ENCODE results near the gene FRMD8. TPM values are rescaled to one million over a fixed set of nuclear protein-coding genes. Genes with fewer than 3 reads are reported as not detected.

FRMD8 gene
- total RNA-seq, 4 donors from 2014 or later = 44.1 to 88.7 (median 81.0) TPM

- Histone ChIP-seq H3K4me1 (peaks cover 18 to 99% (median 84%) of the 10 kb centered on the region in 3 donors), H3K36me3 (peaks cover 12 to 96% (median 28%) of the 10 kb centered on the region in 3 donors), H3K27me3 (no peaks in the 10 kb centered on the region), H3K9me3 (no peaks in the 10 kb centered on the region), H3K4me3 (no peak overlapping the region), H3K27ac (peak overlapping the region; percentile 37 to 100 (median 70))
- DNase-seq = no peak
- intact Hi-C loops (cut with DNase I) = no loop called here
- TF ChIP-seq POLR2A (IDR thresholded peaks at IDR 0.05) (no peak), CTCF (IDR thresholded peaks at IDR 0.05) (no peak)
- 75 to 84% methylated on average over 9 of the region's 9 CpGs for WGBS, 2 donors
These were observed 52.1 kb downstream of the FRMD8 start for GRCh38 chr11:65438257-65439151.

- no peaks in the 10 kb centered on the region for H3K9me3 ChIP-seq
- peak overlapping the region; percentile 43 to 100 (median 60) for H3K27ac ChIP-seq
- no peak for TF ChIP-seq CTCF (IDR thresholded peaks at IDR 0.05)
- TF ChIP-seq POLR2A (IDR thresholded peaks at IDR 0.05) = peak in 1 of 4 donors; percentile 25
- H3K27me3 ChIP-seq = no peaks in the 10 kb centered on the region
- intact Hi-C loops (cut with DNase I) = no loop called here
- peaks cover 9 to 96% (median 28%) of the 10 kb centered on the region in 3 donors for H3K36me3 ChIP-seq
- DNase-seq = no peak
- WGBS, 2 donors = 69 to 74% methylated on average over 7 of the region's 7 CpGs
- peak overlapping the region in 1 of 4 donors; percentile 13 for H3K4me3 ChIP-seq
- H3K4me1 ChIP-seq = peaks cover 13 to 99% (median 77%) of the 10 kb centered on the region in 3 donors
These were observed 53.1 kb downstream of the FRMD8 start for GRCh38 chr11:65439331-65440181.

GRCh38 chr11:65440831-65441499 is 54.5 kb downstream of the FRMD8 start:
- DNase-seq = no peak
- H3K4me1 ChIP-seq = peaks cover 7 to 99% (median 67%) of the 10 kb centered on the region in 3 donors
- peak overlapping the region in 1 of 4 donors; percentile 12 for H3K4me3 ChIP-seq

GRCh38 chr11:65442842-65443331 is 56.5 kb downstream of the FRMD8 start:
- Histone ChIP-seq H3K27me3 (no peaks in the 10 kb centered on the region), H3K36me3 (peaks cover 7 to 92% (median 7%) of the 10 kb centered on the region in 3 donors), H3K4me1 (peaks cover 7 to 89% (median 55%) of the 10 kb centered on the region in 3 donors), H3K27ac (peak overlapping the region; percentile 69 to 100 (median 80)), H3K4me3 (peak overlapping the region in 1 of 4 donors; percentile 21), H3K9me3 (no peaks in the 10 kb centered on the region)
- intact Hi-C loops (cut with DNase I) = no loop called here
- 47 to 48% methylated on average over 8 to 9 of the region's 9 CpGs for WGBS, 2 donors
- peak in 1 of 4 donors; percentile 2 for TF ChIP-seq POLR2A (IDR thresholded peaks at IDR 0.05)
- no peak for TF ChIP-seq CTCF (IDR thresholded peaks at IDR 0.05)
- DNase-seq = no peak

More at GRCh38 chr11:65440831-65441499, 54.5 kb downstream of the FRMD8 start:
- Histone ChIP-seq H3K36me3 (peaks cover 7 to 96% (median 13%) of the 10 kb centered on the region in 3 donors), H3K27ac (peak overlapping the region; percentile 57 to 100 (median 68)), H3K9me3 (no peaks in the 10 kb centered on the region), H3K27me3 (no peaks in the 10 kb centered on the region)
- intact Hi-C loops (cut with DNase I) = no loop called here
- no peak for TF ChIP-seq CTCF (IDR thresholded peaks at IDR 0.05)
- peak in 2 of 4 donors; percentile 19 to 53 for TF ChIP-seq POLR2A (IDR thresholded peaks at IDR 0.05)
- 29 to 38% methylated on average over 8 of the region's 8 CpGs for WGBS, 2 donors
